ENCODE measurements around the gene SULT4A1. TPM values are rescaled to one million over a fixed set of nuclear protein-coding genes. Genes with fewer than 3 reads are reported as not detected.

Gene SULT4A1
- total RNA-seq, 2 donors from 2014 or later: 0.26 TPM; not detected in 1

GRCh38 chr22:43884600-43885318, 22.4 kb upstream of the SULT4A1 start:
- H3K27ac ChIP-seq: no peak overlapping the region
- no peak overlapping the region for H3K4me3 ChIP-seq
- H3K36me3 ChIP-seq (replicated peaks in 1 of 2; ENCODE audit: insufficient read depth in 1 of 2, low read depth in 2 of 2): no peaks in the 10 kb centered on the region
- H3K4me1 ChIP-seq: peaks cover 6% of the 10 kb centered on the region
- TF ChIP-seq, protein P1, sequence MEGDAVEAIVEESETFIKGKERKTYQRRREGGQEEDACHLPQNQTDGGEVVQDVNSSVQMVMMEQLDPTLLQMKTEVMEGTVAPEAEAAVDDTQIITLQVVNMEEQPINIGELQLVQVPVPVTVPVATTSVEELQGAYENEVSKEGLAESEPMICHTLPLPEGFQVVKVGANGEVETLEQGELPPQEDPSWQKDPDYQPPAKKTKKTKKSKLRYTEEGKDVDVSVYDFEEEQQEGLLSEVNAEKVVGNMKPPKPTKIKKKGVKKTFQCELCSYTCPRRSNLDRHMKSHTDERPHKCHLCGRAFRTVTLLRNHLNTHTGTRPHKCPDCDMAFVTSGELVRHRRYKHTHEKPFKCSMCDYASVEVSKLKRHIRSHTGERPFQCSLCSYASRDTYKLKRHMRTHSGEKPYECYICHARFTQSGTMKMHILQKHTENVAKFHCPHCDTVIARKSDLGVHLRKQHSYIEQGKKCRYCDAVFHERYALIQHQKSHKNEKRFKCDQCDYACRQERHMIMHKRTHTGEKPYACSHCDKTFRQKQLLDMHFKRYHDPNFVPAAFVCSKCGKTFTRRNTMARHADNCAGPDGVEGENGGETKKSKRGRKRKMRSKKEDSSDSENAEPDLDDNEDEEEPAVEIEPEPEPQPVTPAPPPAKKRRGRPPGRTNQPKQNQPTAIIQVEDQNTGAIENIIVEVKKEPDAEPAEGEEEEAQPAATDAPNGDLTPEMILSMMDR (IDR thresholded peaks at IDR 0.05): peak; percentile 28 to 62 (median 54)
- TF ChIP-seq POLR2A (IDR thresholded peaks at IDR 0.05): no peak
- no peaks in the 10 kb centered on the region for H3K9me3 ChIP-seq
- peaks cover 0 to 4% of the 10 kb centered on the region in 2 donors for H3K27me3 ChIP-seq
- ATAC-seq (peak; percentile 33), DNase-seq (peak; percentile 38 to 67 (median 54))
- 8 to 25% methylated on average over 8 to 17 of the region's 18 CpGs for WGBS, 2 donors
- intact Hi-C loops (cut with DNase I): no loop called here

- ATAC-seq: no peak
- no peaks in the 10 kb centered on the region for H3K27me3 ChIP-seq
- no peaks in the 10 kb centered on the region for H3K9me3 ChIP-seq
- H3K36me3 ChIP-seq (replicated peaks in 1 of 2; ENCODE audit: insufficient read depth in 1 of 2, low read depth in 2 of 2): no peaks in the 10 kb centered on the region
- H3K27ac ChIP-seq: no peak overlapping the region
- H3K4me1 ChIP-seq: peaks cover 6% of the 10 kb centered on the region
- DNase-seq: no peak
- TF ChIP-seq POLR2A (IDR thresholded peaks at IDR 0.05): no peak
- TF ChIP-seq, protein P1 (IDR thresholded peaks at IDR 0.05): no peak
- WGBS, 2 donors: 73 to 74% methylated on average over 11 to 17 of the region's 17 CpGs
- intact Hi-C loops (cut with DNase I): no loop called here
- no peak overlapping the region for H3K4me3 ChIP-seq
These were observed 21.6 kb upstream of the SULT4A1 start for GRCh38 chr22:43883719-43884415.

- TF ChIP-seq, protein P1 (IDR thresholded peaks at IDR 0.05): peak in 6 of 7 experiments; percentile 16 to 38 (median 26)
- no peak for TF ChIP-seq POLR2A (IDR thresholded peaks at IDR 0.05)
These were observed 20.8 kb upstream of the SULT4A1 start for GRCh38 chr22:43883012-43883661.

DNA sequence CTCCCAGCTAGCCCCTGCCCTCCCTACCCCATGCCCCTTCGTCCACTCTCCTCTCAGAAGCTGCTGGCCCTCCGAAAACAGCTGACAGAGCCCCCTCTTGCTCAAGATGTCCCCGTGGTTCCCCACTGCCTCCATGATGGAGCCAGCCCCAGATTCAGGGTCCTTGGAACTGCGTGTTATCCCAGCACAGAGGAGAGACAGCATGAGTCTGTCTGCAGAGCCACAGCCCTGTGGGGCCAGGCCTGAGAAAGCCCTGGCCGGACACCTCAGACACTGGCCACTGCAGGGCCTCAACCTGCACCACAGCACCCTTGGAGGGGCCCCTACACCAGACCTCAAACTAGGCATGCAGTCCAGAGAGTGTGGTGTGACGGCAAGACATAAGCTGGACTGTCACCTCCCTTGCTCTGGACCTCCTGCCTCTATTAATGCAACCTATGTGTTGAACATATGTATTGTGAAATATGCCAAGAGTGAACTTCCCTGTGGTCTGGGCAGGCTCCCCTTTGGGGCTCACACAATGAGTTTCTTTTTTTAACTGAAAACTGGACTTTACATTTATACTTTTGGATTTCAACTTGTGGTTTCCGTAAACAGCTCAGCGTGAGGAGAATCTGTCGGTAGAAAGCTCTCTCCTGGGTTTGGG, 19.9 kb upstream of the SULT4A1 start:
- ATAC-seq (no peak), DNase-seq (peak in 1 of 4 donors; percentile 0)
- TF ChIP-seq, protein P1 (IDR thresholded peaks at IDR 0.05): no peak
- no peak for TF ChIP-seq POLR2A (IDR thresholded peaks at IDR 0.05)
- Histone ChIP-seq H3K27ac (no peak overlapping the region), H3K9me3 (no peaks in the 10 kb centered on the region), H3K4me3 (no peak overlapping the region), H3K4me1 (peaks cover 6% of the 10 kb centered on the region), H3K27me3 (no peaks in the 10 kb centered on the region), H3K36me3 (replicated peaks in 1 of 2; ENCODE audit: insufficient read depth in 1 of 2, low read depth in 2 of 2) (no peaks in the 10 kb centered on the region)
- intact Hi-C loops (cut with DNase I): no loop called here
- 84 to 92% methylated on average over 7 to 9 of the region's 9 CpGs for WGBS, 2 donors

More at GRCh38 chr22:43883012-43883661, 20.8 kb upstream of the SULT4A1 start:
- no peaks in the 10 kb centered on the region for H3K9me3 ChIP-seq
- H3K4me3 ChIP-seq: no peak overlapping the region
- intact Hi-C loops (cut with DNase I): no loop called here
- H3K36me3 ChIP-seq (replicated peaks in 1 of 2; ENCODE audit: insufficient read depth in 1 of 2, low read depth in 2 of 2): no peaks in the 10 kb centered on the region
- ATAC-seq: no peak
- peaks cover 6% of the 10 kb centered on the region for H3K4me1 ChIP-seq
- 35 to 70% methylated on average over 9 to 14 of the region's 14 CpGs for WGBS, 2 donors
- H3K27me3 ChIP-seq: no peaks in the 10 kb centered on the region
- peak; percentile 28 to 49 (median 38) for DNase-seq
- no peak overlapping the region for H3K27ac ChIP-seq

All from body of pancreas (tissue), 4 donors.